Ishikawa (cell line): ENCODE data around the gene NCOR2.
A peak's percentile ranks its signal among the peaks of the same experiment; 100 is the strongest.

ENCODE experiments used
- CEBPB ChIP-seq: IDR thresholded peaks from 2 replicates; pipeline ENCODE4 v1.6.1; 2012
- CREB1 ChIP-seq: IDR thresholded peaks from 2 replicates; pipeline ENCODE4 v1.6.1; 2012; ENCODE audit warnings: low read depth
- EGR1 ChIP-seq: IDR thresholded peaks from 2 replicates; pipeline ENCODE4 v1.6.1; 2012
- EP300 ChIP-seq: IDR thresholded peaks from 2 replicates; pipeline ENCODE4 v1.6.1; 2012; ENCODE audit warnings: borderline replicate concordance
- FOXM1 ChIP-seq: IDR thresholded peaks from 2 replicates; pipeline ENCODE4 v1.6.1; 2012; ENCODE audit warnings: low read depth, borderline replicate concordance
- NFIC ChIP-seq: IDR thresholded peaks from 2 replicates; pipeline ENCODE4 v1.6.1; 2012
- RAD21 ChIP-seq: IDR thresholded peaks from 2 replicates; pipeline ENCODE4 v1.6.1; 2012; ENCODE audit warnings: low read depth
- TAF1 ChIP-seq: IDR thresholded peaks from 2 replicates; pipeline ENCODE4 v1.6.1; 2012; ENCODE audit warnings: low read depth, mild to moderate bottlenecking
- TCF12 ChIP-seq: IDR thresholded peaks from 2 replicates; pipeline ENCODE4 v1.6.1; 2012; ENCODE audit warnings: low read depth
- TEAD4 ChIP-seq: IDR thresholded peaks from 2 replicates; pipeline ENCODE4 v1.6.1; 2012
- YY1 ChIP-seq: IDR thresholded peaks from 2 replicates; pipeline ENCODE4 v1.6.1; 2012; ENCODE audit warnings: low read depth
- ZBTB7A ChIP-seq: IDR thresholded peaks from 2 replicates; pipeline ENCODE4 v1.6.1; 2012; ENCODE audit warnings: low read depth
- TF ChIP-seq, protein P1 (sequence below): IDR thresholded peaks from 2 replicates; pipeline ENCODE4 v1.6.1; 2012; ENCODE audit warnings: low read depth, mild to moderate bottlenecking
- TF ChIP-seq, protein P2 (sequence below): IDR thresholded peaks from 2 replicates; pipeline ENCODE4 v1.6.1; 2012
- TF ChIP-seq, protein P3 (sequence below): IDR thresholded peaks from 2 replicates; pipeline ENCODE4 v1.6.1; 2012

Gene NCOR2

DNA sequence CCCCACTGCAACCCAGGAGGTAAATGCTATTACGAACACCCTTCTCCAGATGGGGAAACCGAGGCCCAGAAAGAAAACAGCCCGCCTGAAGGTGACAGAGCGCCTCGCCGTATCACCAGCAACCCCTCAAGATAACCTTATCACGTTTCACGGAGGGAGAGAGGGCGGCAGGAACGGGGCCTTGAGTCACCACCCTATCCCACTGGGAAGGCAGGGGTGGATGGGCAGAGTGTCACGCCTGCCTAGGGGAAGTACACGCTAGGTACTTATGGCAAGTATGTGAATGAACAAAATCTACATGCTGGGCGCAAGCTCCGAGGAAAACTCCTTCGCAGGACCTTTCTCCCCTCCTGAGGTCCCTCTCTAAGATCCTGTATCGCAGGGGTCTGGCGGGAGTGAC lies 17.8 kb downstream of the NCOR2 start:
- TF ChIP-seq RAD21 (no peak), TEAD4 (no peak), EGR1 (no peak), CREB1 (no peak), YY1 (no peak), EP300 (no peak), CEBPB (no peak), ZBTB7A (no peak)
- TF ChIP-seq, protein P1, sequence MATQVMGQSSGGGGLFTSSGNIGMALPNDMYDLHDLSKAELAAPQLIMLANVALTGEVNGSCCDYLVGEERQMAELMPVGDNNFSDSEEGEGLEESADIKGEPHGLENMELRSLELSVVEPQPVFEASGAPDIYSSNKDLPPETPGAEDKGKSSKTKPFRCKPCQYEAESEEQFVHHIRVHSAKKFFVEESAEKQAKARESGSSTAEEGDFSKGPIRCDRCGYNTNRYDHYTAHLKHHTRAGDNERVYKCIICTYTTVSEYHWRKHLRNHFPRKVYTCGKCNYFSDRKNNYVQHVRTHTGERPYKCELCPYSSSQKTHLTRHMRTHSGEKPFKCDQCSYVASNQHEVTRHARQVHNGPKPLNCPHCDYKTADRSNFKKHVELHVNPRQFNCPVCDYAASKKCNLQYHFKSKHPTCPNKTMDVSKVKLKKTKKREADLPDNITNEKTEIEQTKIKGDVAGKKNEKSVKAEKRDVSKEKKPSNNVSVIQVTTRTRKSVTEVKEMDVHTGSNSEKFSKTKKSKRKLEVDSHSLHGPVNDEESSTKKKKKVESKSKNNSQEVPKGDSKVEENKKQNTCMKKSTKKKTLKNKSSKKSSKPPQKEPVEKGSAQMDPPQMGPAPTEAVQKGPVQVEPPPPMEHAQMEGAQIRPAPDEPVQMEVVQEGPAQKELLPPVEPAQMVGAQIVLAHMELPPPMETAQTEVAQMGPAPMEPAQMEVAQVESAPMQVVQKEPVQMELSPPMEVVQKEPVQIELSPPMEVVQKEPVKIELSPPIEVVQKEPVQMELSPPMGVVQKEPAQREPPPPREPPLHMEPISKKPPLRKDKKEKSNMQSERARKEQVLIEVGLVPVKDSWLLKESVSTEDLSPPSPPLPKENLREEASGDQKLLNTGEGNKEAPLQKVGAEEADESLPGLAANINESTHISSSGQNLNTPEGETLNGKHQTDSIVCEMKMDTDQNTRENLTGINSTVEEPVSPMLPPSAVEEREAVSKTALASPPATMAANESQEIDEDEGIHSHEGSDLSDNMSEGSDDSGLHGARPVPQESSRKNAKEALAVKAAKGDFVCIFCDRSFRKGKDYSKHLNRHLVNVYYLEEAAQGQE = no peak

DNA sequence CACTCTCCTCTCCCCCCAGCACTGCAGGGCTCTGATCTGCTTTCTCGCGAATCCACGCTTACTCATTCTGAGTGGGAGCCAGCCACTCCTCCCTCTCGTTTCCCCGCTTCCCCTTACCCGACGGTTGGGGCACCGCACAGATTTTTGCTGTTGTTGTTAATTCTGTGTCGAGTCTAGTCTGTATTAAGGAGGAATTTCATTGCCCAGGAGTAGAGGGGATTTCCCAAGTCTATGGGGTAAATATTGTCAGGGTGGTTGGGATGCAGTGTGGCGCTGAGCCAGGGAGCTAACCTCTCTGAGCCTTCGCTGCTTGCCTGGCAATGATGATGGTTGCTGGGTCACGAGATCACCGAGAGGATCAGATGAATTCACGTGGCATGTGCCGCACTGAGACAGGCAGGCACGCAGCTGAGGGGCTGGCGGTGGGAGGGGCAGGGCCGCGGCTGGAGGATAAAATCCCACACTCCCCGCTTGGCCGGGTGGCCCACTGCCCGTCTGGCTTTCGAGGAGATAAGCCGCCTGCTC lies 18.5 kb downstream of the NCOR2 start:
- TF ChIP-seq CREB1 (no peak), EGR1 (no peak), TCF12 (no peak), CEBPB (no peak), FOXM1 (no peak), EP300 (no peak), TEAD4 (no peak), NFIC (no peak), ZBTB7A (no peak), TAF1 (no peak)
- TF ChIP-seq, protein P2, sequence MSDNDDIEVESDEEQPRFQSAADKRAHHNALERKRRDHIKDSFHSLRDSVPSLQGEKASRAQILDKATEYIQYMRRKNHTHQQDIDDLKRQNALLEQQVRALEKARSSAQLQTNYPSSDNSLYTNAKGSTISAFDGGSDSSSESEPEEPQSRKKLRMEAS = no peak
- TF ChIP-seq, protein P3, sequence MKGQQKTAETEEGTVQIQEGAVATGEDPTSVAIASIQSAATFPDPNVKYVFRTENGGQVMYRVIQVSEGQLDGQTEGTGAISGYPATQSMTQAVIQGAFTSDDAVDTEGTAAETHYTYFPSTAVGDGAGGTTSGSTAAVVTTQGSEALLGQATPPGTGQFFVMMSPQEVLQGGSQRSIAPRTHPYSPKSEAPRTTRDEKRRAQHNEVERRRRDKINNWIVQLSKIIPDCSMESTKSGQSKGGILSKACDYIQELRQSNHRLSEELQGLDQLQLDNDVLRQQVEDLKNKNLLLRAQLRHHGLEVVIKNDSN = no peak
- TF ChIP-seq, protein P1 = no peak

DNA sequence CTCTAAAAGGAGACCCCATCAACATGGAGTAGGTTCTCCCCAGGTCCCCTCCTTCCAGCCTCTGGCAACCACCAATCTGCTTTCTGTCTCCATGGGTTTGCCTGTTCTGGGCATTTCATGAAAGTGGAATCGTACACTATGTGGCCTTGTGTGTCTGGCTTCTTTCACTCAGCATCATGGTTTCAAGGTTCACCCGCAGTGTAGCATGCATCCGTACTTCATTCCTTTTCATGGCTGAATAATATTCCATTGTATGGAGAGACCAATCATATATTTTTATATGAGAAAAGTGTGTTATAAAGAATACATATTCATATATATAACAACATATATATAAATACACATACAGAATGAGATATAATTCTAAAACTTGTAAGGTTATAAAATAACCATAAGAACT lies 19.8 kb downstream of the NCOR2 start:
- TF ChIP-seq, protein P2 = no peak
- TF ChIP-seq FOXM1 (no peak), CREB1 (no peak), TAF1 (no peak), EGR1 (no peak), YY1 (no peak), ZBTB7A (no peak), TEAD4 (no peak), EP300 (no peak), RAD21 (no peak), TCF12 (no peak), CEBPB (no peak), NFIC (no peak)
- TF ChIP-seq, protein P3 = no peak
- TF ChIP-seq, protein P1 = no peak

DNA sequence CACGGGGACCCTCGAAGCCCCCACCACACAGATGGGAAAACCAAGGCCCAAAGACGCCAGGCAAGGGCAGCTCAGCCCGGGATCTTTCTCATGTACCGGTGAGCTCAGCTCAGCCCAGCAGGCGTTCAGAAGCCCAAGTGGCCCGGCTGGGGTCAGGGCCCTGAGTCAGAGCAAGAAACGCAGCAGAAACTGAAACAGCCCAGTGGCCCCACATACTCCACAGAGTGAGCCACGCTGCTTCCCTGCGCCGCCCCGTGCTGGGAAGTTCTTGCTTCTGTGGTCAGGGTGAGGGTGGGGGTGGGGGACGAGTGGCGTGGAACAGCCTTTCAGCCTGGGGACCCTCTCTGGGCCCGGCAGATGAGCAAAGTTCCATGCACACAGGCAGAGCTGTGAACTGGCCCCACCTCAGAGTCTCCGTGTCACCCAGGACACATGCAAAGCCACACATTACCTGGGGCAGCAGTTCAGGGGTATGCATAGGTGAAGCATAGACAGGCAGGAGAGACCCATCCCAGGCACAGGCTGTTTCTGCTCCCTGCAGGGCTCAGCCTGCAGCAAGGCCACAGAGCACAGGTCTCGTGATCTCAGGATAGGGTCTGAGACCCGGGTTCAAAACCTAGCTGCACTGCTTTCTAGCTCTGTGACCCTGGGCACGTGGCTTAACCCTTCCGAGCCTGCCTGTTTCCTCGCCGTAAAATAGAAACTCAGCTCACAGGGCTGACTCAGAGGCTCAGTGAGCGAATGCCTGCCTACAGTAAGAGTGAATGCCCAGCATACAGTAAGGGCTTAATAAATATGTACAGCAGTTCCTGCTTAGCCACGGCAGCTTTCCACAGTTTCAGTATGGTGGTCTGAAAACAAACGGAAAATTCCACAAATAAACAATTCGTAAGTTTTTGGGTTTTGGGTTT lies 21.6 kb downstream of the NCOR2 start:
- TF ChIP-seq ZBTB7A (0 out of 2 replicates have a peak, but pooled peaks have one; percentile 10), NFIC (no peak)
- TF ChIP-seq, protein P3 = no peak
